Body of pancreas (tissue), 4 donors: Measurements from ENCODE around the gene DCAF16. TPM values are rescaled to one million over a fixed set of nuclear protein-coding genes. Genes with fewer than 3 reads are reported as not detected.

ENCODE experiments used
- ATAC-seq: fragments of 150-250 bp; one replicate; pipeline ENCODE4 v1.9.1; 2016
- DNase-seq, 4 donors: peaks; one replicate each; pipeline ENCODE4 v3.0.0-alpha.2; 2019
- H3K27ac ChIP-seq, 4 donors: fragments of 200-600 bp; sonication (generic); 1 replicate in 3 of 4; 2 replicates in 1 of 4; pipeline versions ENCODE4 v1.5.1 to v1.6.1; 2016 to 2019; ENCODE audit warnings: mild to moderate bottlenecking in 1 of 4, mixed read lengths in 1 of 4, moderate library complexity in 1 of 4
- H3K27me3 ChIP-seq, 2 donors: fragments of 200-600 bp; sonication (generic); one replicate each; pipeline ENCODE4 v1.6.0; 2016; ENCODE audit warnings: mild to moderate bottlenecking in 1 of 2
- H3K36me3 ChIP-seq, 2 donors: fragments of 200-600 bp; sonication (generic); replicated peaks in 1 of 2; 2 replicates each; pipeline ENCODE4 v1.5.1; 2016; ENCODE audit warnings: low read depth in 2 of 2; ENCODE audit not compliant: insufficient read depth in 1 of 2
- H3K4me1 ChIP-seq: fragments of 200-600 bp; sonication (generic); one replicate; pipeline ENCODE4 v1.6.0; 2016
- H3K4me3 ChIP-seq, 2 donors: fragments of 200-600 bp; sonication (generic); 1 replicate in 1 of 2; 2 replicates in 1 of 2; pipeline ENCODE4 v1.5.1; 2016 to 2019
- H3K9me3 ChIP-seq, 3 donors: fragments of 200-600 bp; sonication (generic); 1 replicate in 2 of 3; 2 replicates in 1 of 3; pipeline ENCODE4 v1.5.1; 2016
- POLR2A ChIP-seq, 3 donors: fragments of 450-650 bp; IDR thresholded peaks; one replicate each; pipeline ENCODE4 v1.6.1; 2016; ENCODE audit warnings: antibody characterized with exemption in 3 of 3, mild to moderate bottlenecking in 2 of 3
- WGBS, 2 donors: methylation state at CpG; one replicate each; pipeline ENCODE4 v1.1.5; 2017; 5-methylcytosine and 5-hydroxymethylcytosine counted together
- intact Hi-C: fragments of 100-400 bp; cut with DNase I; formaldehyde crosslinking; loops from one replicate; pipeline ENCODE4 v1.15.1; 2023
- total RNA-seq, 2 donors: library from RNA; depleted of rRNA; stranded (reverse); fragments of >200 nt; gene quantifications; one replicate each; pipeline ENCODE4 v1.1.0, GENCODE V29; 2016
- TF ChIP-seq, protein P1 (sequence below), 7 experiments: fragments of 450-650 bp in 4 of 7; fragments of 200-600 bp in 3 of 7; sonication (generic) in 3 of 7; IDR thresholded peaks; one replicate each; pipeline ENCODE4 v1.5.1; 2016 to 2019; ENCODE audit warnings: antibody characterized with exemption in 7 of 7

Gene DCAF16
- total RNA-seq, 2 donors from 2014 or later, result 10.9 to 15.6 TPM

DNA sequence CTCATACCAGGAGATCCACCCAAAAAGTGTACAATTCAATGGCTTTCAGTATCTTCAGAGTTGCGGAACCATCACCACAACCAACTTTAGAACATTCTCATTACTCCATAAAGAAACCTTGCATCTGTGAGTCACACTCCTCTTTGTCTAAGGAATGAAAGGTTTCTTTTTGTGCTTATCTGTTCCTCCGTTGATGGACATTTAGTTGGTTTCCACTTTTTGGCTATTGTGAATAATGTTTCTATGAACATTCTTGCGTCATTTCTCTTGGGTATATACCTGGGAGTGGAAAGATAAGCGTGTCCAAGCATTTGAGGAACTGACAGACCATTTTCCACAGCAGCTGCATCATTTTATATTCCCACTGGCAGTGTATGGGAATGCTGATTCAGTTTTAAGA lies 39.7 kb downstream of the DCAF16 start:
- no peaks in the 10 kb centered on the region for H3K9me3 ChIP-seq
- 48 to 62% methylated on average over 4 of the region's 4 CpGs for WGBS, 2 donors
- H3K4me1 ChIP-seq, result no peaks in the 10 kb centered on the region
- intact Hi-C loops, result no loop called here
- no peak overlapping the region for H3K4me3 ChIP-seq
- ATAC-seq, result no peak
- H3K27ac ChIP-seq, result no peak overlapping the region
- H3K36me3 ChIP-seq, result no peaks in the 10 kb centered on the region
- no peak for DNase-seq
- H3K27me3 ChIP-seq, result no peaks in the 10 kb centered on the region
- TF ChIP-seq, protein P1, sequence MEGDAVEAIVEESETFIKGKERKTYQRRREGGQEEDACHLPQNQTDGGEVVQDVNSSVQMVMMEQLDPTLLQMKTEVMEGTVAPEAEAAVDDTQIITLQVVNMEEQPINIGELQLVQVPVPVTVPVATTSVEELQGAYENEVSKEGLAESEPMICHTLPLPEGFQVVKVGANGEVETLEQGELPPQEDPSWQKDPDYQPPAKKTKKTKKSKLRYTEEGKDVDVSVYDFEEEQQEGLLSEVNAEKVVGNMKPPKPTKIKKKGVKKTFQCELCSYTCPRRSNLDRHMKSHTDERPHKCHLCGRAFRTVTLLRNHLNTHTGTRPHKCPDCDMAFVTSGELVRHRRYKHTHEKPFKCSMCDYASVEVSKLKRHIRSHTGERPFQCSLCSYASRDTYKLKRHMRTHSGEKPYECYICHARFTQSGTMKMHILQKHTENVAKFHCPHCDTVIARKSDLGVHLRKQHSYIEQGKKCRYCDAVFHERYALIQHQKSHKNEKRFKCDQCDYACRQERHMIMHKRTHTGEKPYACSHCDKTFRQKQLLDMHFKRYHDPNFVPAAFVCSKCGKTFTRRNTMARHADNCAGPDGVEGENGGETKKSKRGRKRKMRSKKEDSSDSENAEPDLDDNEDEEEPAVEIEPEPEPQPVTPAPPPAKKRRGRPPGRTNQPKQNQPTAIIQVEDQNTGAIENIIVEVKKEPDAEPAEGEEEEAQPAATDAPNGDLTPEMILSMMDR (IDR thresholded peaks at IDR 0.05), result no peak
- no peak for TF ChIP-seq POLR2A (IDR thresholded peaks at IDR 0.05)

DNA sequence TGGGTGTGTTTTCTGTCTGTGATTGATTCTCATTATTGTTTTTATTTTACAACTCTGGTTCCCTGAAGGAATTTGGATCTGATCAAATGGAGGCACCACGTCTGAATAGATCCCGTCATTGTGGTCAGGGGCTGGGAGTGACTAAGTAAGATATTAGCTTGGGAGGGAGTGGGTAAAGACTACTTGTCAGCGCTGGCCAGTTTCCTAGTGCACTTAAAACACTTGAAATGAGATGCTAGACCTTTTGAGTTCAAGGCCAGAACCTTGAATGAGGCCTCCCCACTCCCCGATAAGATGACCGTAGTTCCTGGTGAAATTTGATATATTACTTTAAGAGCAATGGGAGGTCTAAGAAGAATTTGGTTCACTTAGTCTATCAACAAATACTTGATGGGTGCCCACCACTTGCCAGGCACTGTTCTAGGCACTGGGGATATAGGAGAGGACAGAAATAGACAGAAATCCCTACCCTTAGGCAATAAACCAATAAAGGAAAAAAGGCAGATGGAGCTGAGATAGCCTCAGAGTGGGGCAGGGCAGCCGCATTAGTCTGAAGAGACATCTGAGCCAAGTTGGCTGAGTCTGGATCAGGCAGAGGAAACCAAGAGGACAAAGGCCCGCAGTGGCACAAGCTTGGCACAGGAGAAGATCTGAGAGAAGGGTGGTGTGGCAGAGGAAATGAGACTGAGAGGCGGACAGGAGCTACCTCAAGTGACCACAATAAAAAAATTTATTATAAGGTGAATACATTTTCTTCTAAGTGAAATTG lies 41.0 kb downstream of the DCAF16 start:
- Histone ChIP-seq H3K4me1 (no peaks in the 10 kb centered on the region), H3K27me3 (no peaks in the 10 kb centered on the region), H3K36me3 (no peaks in the 10 kb centered on the region), H3K9me3 (no peaks in the 10 kb centered on the region), H3K4me3 (no peak overlapping the region), H3K27ac (no peak overlapping the region)
- DNase-seq (no peak), ATAC-seq (no peak)
- 56 to 71% methylated on average over 8 of the region's 8 CpGs for WGBS, 2 donors
- intact Hi-C loops, result no loop called here
- TF ChIP-seq, protein P1 (IDR thresholded peaks at IDR 0.05), result no peak
- no peak for TF ChIP-seq POLR2A (IDR thresholded peaks at IDR 0.05)

DNA sequence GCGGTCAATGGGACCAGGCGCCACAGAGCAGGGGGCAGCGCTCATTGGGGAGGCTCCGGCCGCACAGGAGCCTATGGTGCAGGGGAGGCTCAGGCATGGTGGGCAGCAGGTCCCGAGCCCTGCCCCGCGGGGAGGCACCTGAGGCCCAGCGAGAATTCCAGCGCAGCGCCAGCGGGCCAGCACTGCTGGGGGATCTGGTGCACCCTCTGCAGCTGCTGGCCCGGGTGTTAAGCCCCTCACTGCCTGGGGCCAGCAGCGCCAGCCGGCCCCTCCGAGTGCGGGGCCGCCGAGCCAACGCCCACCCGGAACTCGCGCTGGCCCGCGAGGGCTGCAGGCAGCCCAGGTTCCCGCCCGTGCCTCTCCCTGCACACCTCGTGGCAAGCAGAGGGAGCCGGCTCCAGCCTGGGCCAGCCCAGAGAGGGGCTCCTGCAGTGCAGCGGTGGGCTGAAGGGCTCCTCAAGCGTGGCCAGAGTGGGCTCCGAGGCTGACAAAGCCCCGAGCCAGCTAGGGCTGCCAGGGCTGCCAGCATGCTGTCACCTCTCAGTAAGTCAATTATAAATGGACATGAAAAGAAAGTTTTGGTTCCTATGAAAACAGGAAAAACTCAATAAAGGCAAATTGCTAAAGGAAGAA lies 43.6 kb downstream of the DCAF16 start:
- no peak for TF ChIP-seq POLR2A (IDR thresholded peaks at IDR 0.05)
- TF ChIP-seq, protein P1 (IDR thresholded peaks at IDR 0.05), result no peak
- intact Hi-C loops, result no loop called here
- DNase-seq (no peak), ATAC-seq (no peak)
- Histone ChIP-seq H3K36me3 (no peaks in the 10 kb centered on the region), H3K27ac (no peak overlapping the region), H3K4me1 (no peaks in the 10 kb centered on the region), H3K9me3 (no peaks in the 10 kb centered on the region), H3K27me3 (no peaks in the 10 kb centered on the region), H3K4me3 (no peak overlapping the region)
- 82 to 92% methylated on average over 8 to 30 of the region's 33 CpGs for WGBS, 2 donors

DNA sequence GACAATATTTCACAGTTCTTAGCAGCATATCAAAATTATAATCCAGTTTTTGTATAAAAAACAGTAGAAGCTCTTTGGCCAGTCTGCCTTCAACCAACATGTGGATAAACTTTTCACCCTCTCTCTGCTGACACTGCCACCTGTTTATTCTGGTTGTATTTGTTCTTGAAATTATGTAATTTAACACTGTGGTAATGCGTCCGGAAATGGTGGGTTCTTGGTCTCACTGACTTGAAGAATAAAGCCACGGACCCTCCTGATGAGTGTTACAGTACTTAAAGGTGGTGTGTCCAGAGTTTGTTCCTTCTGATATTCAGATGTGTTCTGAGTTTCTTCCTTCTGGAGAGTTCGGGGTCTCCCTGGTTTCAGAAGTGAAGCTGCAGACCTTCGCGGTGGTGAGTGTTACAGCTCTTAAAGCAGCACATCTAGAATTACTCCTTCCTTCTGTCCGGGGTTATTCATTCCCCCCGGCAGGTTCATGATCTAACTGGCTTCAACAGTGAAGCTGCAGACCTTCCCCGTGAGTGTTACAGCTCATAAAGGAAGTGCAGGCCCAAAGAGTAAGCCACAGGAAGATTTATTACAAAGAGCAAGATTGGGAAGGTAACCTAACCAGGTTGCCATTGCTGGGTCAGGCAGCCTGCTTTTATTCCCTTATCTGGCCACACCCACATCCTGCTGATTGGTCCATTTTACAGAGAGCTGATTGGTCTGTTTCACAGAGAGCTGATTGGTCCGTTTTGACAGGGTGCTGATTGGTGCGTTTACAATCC lies 44.9 kb downstream of the DCAF16 start:
- 72 to 81% methylated on average over 11 of the region's 11 CpGs for WGBS, 2 donors
- intact Hi-C loops, result no loop called here
- no peaks in the 10 kb centered on the region for H3K27me3 ChIP-seq

More for the DNA sequence above, 44.9 kb downstream of the DCAF16 start:
- ATAC-seq (no peak), DNase-seq (no peak)
- Histone ChIP-seq H3K4me3 (no peak overlapping the region), H3K36me3 (no peaks in the 10 kb centered on the region), H3K4me1 (no peaks in the 10 kb centered on the region), H3K27ac (no peak overlapping the region), H3K9me3 (no peaks in the 10 kb centered on the region)
- TF ChIP-seq, protein P1 (IDR thresholded peaks at IDR 0.05), result no peak
- no peak for TF ChIP-seq POLR2A (IDR thresholded peaks at IDR 0.05)
